Measurements from ENCODE around the gene PDGFB. TPM values are rescaled to one million over a fixed set of nuclear protein-coding genes. Genes with fewer than 3 reads are reported as not detected.

The PDGFB gene
- total RNA-seq, 1 experiment from 2014 or later, result 13.1 TPM

DNA sequence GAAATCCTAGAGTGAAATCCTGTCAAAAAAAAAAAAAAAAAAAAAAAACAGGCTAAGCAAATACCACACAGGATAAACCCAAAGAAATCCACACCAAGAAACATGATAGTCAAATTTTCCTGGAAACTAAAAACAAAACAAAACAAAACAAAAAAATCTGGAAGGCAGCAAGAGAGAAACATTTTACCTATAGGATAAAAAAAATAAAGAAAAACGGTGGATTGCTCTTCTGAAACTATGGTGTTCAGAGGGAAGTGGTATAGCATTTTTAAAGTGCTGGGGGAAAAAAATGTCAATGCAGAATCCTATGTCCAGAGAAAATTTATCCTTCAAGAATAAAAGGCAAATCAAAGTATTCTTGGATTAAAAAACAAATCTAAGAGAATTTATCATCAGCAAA, 50.7 kb downstream of the PDGFB start:
- ChIA-PET CTCF (no interaction called here), POLR2A (no interaction called here), RAD21 (ENCODE audit: low non-redundant PET in 1 of 2, low total read pairs in 2 of 2, uncharacterized antibody in 2 of 2, unreplicated experiment in 2 of 2) (no interaction called here)
- Histone ChIP-seq H3K4me1 (ENCODE audit: control insufficient read depth in 1 of 2, insufficient read depth in 2 of 2, low read length in 2 of 2) (no peaks in the 10 kb centered on the region), H3K9ac (ENCODE audit: low read length) (no peak overlapping the region), H3K4me3 (replicated peaks in 1 of 2; ENCODE audit: low read depth in 1 of 2, low read length in 2 of 2) (no peak overlapping the region), H3K79me2 (ENCODE audit: insufficient read depth, low read length) (no peaks in the 10 kb centered on the region), H3K27me3 (ENCODE audit: insufficient read depth, low read length) (no peaks in the 10 kb centered on the region), H4K20me1 (ENCODE audit: insufficient read depth) (no peaks in the 10 kb centered on the region), H3K9me2 (ENCODE audit: insufficient read depth) (no peaks in the 10 kb centered on the region), H2AFZ (ENCODE audit: low read depth, low read length, poor library complexity, severe bottlenecking) (no peak overlapping the region), H3K9me3 (ENCODE audit: control insufficient read depth in 1 of 2, insufficient read depth in 1 of 2, low read depth in 1 of 2, low read length in 2 of 2) (peaks cover 0 to 4% of the 10 kb centered on the region in 2 experiments; a peak in 1 of 4 replicates), H3K4me2 (ENCODE audit: low read length) (no peak overlapping the region), H3K36me3 (ENCODE audit: control insufficient read depth in 1 of 2, insufficient read depth in 2 of 2, low read length in 2 of 2) (no peaks in the 10 kb centered on the region), H3K27ac (ENCODE audit: low read depth, low read length) (no peak overlapping the region)
- no TSS peak for BruUV-seq (replicated peaks)
- intact Hi-C loops (cut with micrococcal nuclease), result no loop called here
- no peak for TF ChIP-seq ZNF274 (IDR thresholded peaks at IDR 0.05; ENCODE audit: low read depth, low read length)
- no peak for TF ChIP-seq EGR1 (IDR thresholded peaks at IDR 0.05; ENCODE audit: low read depth)
- no peak for TF ChIP-seq RAD21 (IDR thresholded peaks at IDR 0.05; ENCODE audit: low read depth)
- TF ChIP-seq FOSL1 (IDR thresholded peaks at IDR 0.05; ENCODE audit: low read depth), result no peak
- no peak for TF ChIP-seq SP1 (IDR thresholded peaks at IDR 0.05; ENCODE audit: low read depth)
- TF ChIP-seq POLR2A (IDR thresholded peaks at IDR 0.05; ENCODE audit: borderline replicate concordance, extremely low read depth, insufficient read depth, insufficient read length), result no peak
- no peak for TF ChIP-seq ELF1 (IDR thresholded peaks at IDR 0.05; ENCODE audit: borderline replicate concordance, low read depth)
- no peak for TF ChIP-seq ZFX (IDR thresholded peaks at IDR 0.05)
- DNase-seq (ENCODE audit: low read depth, low spot score) (no peak), ATAC-seq (no peak)

DNA sequence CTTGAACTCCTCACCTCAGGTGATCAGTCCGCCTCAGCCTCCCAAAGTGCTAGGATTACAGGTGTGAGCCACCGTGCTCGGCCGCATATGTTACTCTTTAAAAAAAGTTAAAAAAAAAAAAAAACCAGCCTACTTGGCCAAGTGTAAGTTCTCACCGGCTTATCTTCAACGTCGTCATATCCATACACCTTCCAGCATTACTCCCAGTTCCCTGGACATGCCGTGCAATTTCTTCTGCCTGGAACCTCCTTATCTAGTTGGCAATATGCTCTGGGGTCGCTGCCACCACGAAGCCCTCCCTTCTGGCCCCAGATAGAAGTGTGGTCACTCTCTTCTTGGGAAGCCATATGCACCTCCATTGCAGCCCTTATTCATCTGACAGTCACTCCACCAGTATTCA, 56.0 kb downstream of the PDGFB start:
- Histone ChIP-seq H3K9me3 (ENCODE audit: control insufficient read depth in 1 of 2, insufficient read depth in 1 of 2, low read depth in 1 of 2, low read length in 2 of 2) (peaks cover 0 to 6% of the 10 kb centered on the region in 2 experiments; a peak in 1 of 4 replicates), H3K4me1 (ENCODE audit: control insufficient read depth in 1 of 2, insufficient read depth in 2 of 2, low read length in 2 of 2) (peaks cover 0 to 20% of the 10 kb centered on the region in 2 experiments; a peak in 2 of 4 replicates), H2AFZ (ENCODE audit: low read depth, low read length, poor library complexity, severe bottlenecking) (no peak overlapping the region), H3K36me3 (ENCODE audit: control insufficient read depth in 1 of 2, insufficient read depth in 2 of 2, low read length in 2 of 2) (no peaks in the 10 kb centered on the region), H3K27ac (ENCODE audit: low read depth, low read length) (no peak overlapping the region), H3K4me3 (replicated peaks in 1 of 2; ENCODE audit: low read depth in 1 of 2, low read length in 2 of 2) (no peak overlapping the region), H3K4me2 (ENCODE audit: low read length) (no peak overlapping the region), H4K20me1 (ENCODE audit: insufficient read depth) (no peaks in the 10 kb centered on the region), H3K27me3 (ENCODE audit: insufficient read depth, low read length) (no peaks in the 10 kb centered on the region), H3K9ac (ENCODE audit: low read length) (no peak overlapping the region), H3K79me2 (ENCODE audit: insufficient read depth, low read length) (no peaks in the 10 kb centered on the region), H3K9me2 (ENCODE audit: insufficient read depth) (no peaks in the 10 kb centered on the region)
- TF ChIP-seq, protein P1, sequence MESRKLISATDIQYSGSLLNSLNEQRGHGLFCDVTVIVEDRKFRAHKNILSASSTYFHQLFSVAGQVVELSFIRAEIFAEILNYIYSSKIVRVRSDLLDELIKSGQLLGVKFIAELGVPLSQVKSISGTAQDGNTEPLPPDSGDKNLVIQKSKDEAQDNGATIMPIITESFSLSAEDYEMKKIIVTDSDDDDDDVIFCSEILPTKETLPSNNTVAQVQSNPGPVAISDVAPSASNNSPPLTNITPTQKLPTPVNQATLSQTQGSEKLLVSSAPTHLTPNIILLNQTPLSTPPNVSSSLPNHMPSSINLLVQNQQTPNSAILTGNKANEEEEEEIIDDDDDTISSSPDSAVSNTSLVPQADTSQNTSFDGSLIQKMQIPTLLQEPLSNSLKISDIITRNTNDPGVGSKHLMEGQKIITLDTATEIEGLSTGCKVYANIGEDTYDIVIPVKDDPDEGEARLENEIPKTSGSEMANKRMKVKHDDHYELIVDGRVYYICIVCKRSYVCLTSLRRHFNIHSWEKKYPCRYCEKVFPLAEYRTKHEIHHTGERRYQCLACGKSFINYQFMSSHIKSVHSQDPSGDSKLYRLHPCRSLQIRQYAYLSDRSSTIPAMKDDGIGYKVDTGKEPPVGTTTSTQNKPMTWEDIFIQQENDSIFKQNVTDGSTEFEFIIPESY (IDR thresholded peaks at IDR 0.05; ENCODE audit: extremely low read depth, insufficient replicate concordance, low read length), result no peak
- TF ChIP-seq YY1 (IDR thresholded peaks at IDR 0.05; ENCODE audit: extremely low read depth, insufficient replicate concordance, low read depth, low read length) (no peak), CBX3 (IDR thresholded peaks at IDR 0.05; ENCODE audit: low read depth) (no peak), SP1 (IDR thresholded peaks at IDR 0.05; ENCODE audit: low read depth) (no peak), POLR2A (IDR thresholded peaks at IDR 0.05; ENCODE audit: borderline replicate concordance, extremely low read depth, insufficient read depth, insufficient read length) (no peak), RAD21 (IDR thresholded peaks at IDR 0.05; ENCODE audit: low read depth) (no peak), ZNF274 (IDR thresholded peaks at IDR 0.05; ENCODE audit: low read depth, low read length) (no peak), CEBPB (IDR thresholded peaks at IDR 0.05; ENCODE audit: low read depth) (no peak), EZH2phosphoT487 (IDR thresholded peaks at IDR 0.05; ENCODE audit: borderline replicate concordance) (no peak), ELF1 (IDR thresholded peaks at IDR 0.05; ENCODE audit: borderline replicate concordance, low read depth) (no peak), EZH2 (IDR thresholded peaks at IDR 0.05) (no peak), TCF7L2 (IDR thresholded peaks at IDR 0.05; ENCODE audit: borderline replicate concordance, extremely low read depth, insufficient read depth, insufficient read length) (no peak)
- TF ChIP-seq, protein P2, sequence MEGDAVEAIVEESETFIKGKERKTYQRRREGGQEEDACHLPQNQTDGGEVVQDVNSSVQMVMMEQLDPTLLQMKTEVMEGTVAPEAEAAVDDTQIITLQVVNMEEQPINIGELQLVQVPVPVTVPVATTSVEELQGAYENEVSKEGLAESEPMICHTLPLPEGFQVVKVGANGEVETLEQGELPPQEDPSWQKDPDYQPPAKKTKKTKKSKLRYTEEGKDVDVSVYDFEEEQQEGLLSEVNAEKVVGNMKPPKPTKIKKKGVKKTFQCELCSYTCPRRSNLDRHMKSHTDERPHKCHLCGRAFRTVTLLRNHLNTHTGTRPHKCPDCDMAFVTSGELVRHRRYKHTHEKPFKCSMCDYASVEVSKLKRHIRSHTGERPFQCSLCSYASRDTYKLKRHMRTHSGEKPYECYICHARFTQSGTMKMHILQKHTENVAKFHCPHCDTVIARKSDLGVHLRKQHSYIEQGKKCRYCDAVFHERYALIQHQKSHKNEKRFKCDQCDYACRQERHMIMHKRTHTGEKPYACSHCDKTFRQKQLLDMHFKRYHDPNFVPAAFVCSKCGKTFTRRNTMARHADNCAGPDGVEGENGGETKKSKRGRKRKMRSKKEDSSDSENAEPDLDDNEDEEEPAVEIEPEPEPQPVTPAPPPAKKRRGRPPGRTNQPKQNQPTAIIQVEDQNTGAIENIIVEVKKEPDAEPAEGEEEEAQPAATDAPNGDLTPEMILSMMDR (IDR thresholded peaks at IDR 0.05 in 2 of 3, conservative IDR thresholded peaks at IDR 0.05 in 1 of 3; ENCODE audit: borderline replicate concordance in 1 of 3, insufficient read depth in 1 of 3, low read depth in 2 of 3, low read length in 2 of 3), result no peak
- TF ChIP-seq, protein P3, sequence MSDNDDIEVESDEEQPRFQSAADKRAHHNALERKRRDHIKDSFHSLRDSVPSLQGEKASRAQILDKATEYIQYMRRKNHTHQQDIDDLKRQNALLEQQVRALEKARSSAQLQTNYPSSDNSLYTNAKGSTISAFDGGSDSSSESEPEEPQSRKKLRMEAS (IDR thresholded peaks at IDR 0.05), result no peak
- ATAC-seq (no peak), DNase-seq (ENCODE audit: low read depth, low spot score) (no peak)
- BruUV-seq (replicated peaks), result no TSS peak
- RAD21 ChIA-PET (ENCODE audit: low non-redundant PET in 1 of 2, low total read pairs in 2 of 2, uncharacterized antibody in 2 of 2, unreplicated experiment in 2 of 2), result no interaction called here
- intact Hi-C loops (cut with micrococcal nuclease), result no loop called here
- CTCF ChIA-PET, result no interaction called here
- POLR2A ChIA-PET, result no interaction called here

Data from HCT116 (cell line).